ENCODE measurements around the gene ZNF281.
"Not testable (repeated sequence)": the region's sequence is repeated elsewhere in the genome, so short reads cannot be mapped to it uniquely, and the experiment has no call there.

ZNF281 gene

GRCh38 chr1:200363264-200363933 is 46.4 kb downstream of the ZNF281 start:
- no peak for DNase-seq

- DNase-seq = no peak
Observed at GRCh38 chr1:200362421-200362820, 47.4 kb downstream of the ZNF281 start.

- DNase-seq = no peak
Observed at GRCh38 chr1:200359610-200360163, 50.1 kb downstream of the ZNF281 start.

- not testable (repeated sequence) for DNase-seq
Observed at GRCh38 chr1:200357925-200358324, 51.9 kb downstream of the ZNF281 start.

DNA sequence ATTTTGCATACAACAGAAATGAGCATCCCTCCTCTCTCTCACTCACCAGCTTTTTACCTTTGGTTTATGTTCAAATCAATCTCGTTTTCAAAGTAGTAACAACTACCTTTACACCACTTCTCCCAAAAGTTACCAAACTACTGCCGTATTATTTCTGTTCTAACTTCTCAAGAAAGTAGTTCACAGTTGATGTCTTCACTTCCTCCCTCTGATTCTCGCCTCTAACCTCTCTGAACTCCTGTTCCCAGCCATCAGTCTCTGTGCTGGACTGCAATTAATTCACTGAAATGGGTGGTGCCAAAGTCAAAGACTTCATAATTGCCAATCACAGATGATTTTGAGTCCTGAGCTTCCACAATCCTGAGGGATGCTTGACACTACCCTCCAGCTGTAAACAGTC is 54.0 kb downstream of the ZNF281 start:
- no peak for DNase-seq

Data from activated effector memory CD4-positive, alpha-beta T cell treated with anti-CD3 and anti-CD28 coated beads, Interleukin-2, amount 50 U/mL, for 16 hours (primary cell).